HepG2 (cell line): ENCODE data around the gene IFIT1. TPM values are rescaled to one million over a fixed set of nuclear protein-coding genes. Genes with fewer than 3 reads are reported as not detected.

ENCODE experiments used
- ATAC-seq: fragments of 200-7000 bp; cut with Tn5 transposase; 3 replicates; pipeline ENCODE4 v1.9.1; 2020; ENCODE audit warnings: mild to moderate bottlenecking, moderate library complexity
- BruUV-seq: library from RNA; stranded (reverse); fragments of 400-500 nt; replicated peaks from 2 replicates; lab custom pipeline; 2021; lab: Mats Ljungman, UMichigan
- CTCF ChIA-PET: fragments of 300-600 bp; formaldehyde crosslinking; extraction: SDS; loops from one replicate; lab custom pipeline; 2021; ENCODE audit warnings: low total read pairs, inconsistent platforms, low intra/inter-chr PET ratio; lab: Yijun Ruan, JAX
- POLR2A ChIA-PET: fragments of 350-600 bp; sonication (Branson Sonifier 250); formaldehyde crosslinking; loops from one replicate; lab custom pipeline; 2020; ENCODE audit warnings: antibody characterized with exemption, inconsistent platforms; lab: Yijun Ruan, JAX
- DNase-seq: peaks from one replicate; pipeline ENCODE4 v3.0.0-alpha.2; 2015; ENCODE audit warnings: low spot score
- FAIRE-seq: peaks from 3 replicates; lab custom pipeline; 2011; peaks lifted over from hg19 to GRCh38; lab: Jason Lieb, UNC
- H2AFZ ChIP-seq: one replicate; pipeline ENCODE4 v1.6.1; 2011; ENCODE audit warnings: low read length, inconsistent platforms
- H3K27ac ChIP-seq: fragments of 300-600 bp; 3 replicates; pipeline ENCODE4 v1.8.0; 2011; ENCODE audit warnings: mixed run types, mild to moderate bottlenecking, mixed read lengths, low read length, inconsistent platforms; ENCODE audit not compliant: insufficient read depth; ENCODE audit errors: extremely low read length
- H3K27me3 ChIP-seq, 2 experiments: fragments of 200-600 bp in 1 of 2; 2 replicates in 1 of 2; 3 replicates in 1 of 2; pipeline versions ENCODE4 v1.6.0 to v1.8.0; 2011; ENCODE audit warnings: low read length in 2 of 2, mild to moderate bottlenecking in 2 of 2, moderate library complexity in 2 of 2, inconsistent platforms in 1 of 2; ENCODE audit not compliant: insufficient read depth in 2 of 2, control insufficient read depth in 1 of 2
- H3K36me3 ChIP-seq, 2 experiments: fragments of 200-600 bp in 1 of 2; replicated peaks in 1 of 2; 2 replicates in 1 of 2; 3 replicates in 1 of 2; pipeline versions ENCODE4 v1.5.1 to v1.8.0; 2011; ENCODE audit warnings: low read length in 2 of 2, inconsistent platforms in 1 of 2; ENCODE audit not compliant: insufficient read depth in 2 of 2, control insufficient read depth in 1 of 2
- H3K4me1 ChIP-seq: 2 replicates; pipeline ENCODE4 v1.5.1; 2012; ENCODE audit warnings: low read length, inconsistent platforms; ENCODE audit not compliant: insufficient read depth
- H3K4me2 ChIP-seq: 2 replicates; pipeline ENCODE4 v1.6.0; 2011; ENCODE audit warnings: low read depth, low read length, inconsistent platforms
- H3K4me3 ChIP-seq, 3 experiments: fragments of 200-600 bp in 1 of 3; sonication (generic), shearing (Covaris generic) in 1 of 3; replicated peaks in 1 of 3; 2 replicates each; pipeline ENCODE4 v1.5.1; 2011 to 2016; ENCODE audit warnings: low read length in 3 of 3, inconsistent platforms in 2 of 3, low read depth in 2 of 3, mild to moderate bottlenecking in 2 of 3, control low read depth in 1 of 3, mixed read lengths in 1 of 3; ENCODE audit not compliant: insufficient read depth in 1 of 3
- H3K79me2 ChIP-seq: one replicate; pipeline ENCODE4 v1.6.1; 2011; ENCODE audit warnings: low read length, inconsistent platforms; ENCODE audit not compliant: insufficient read depth
- H3K9ac ChIP-seq: 2 replicates; pipeline ENCODE4 v1.6.0; 2011; ENCODE audit warnings: mild to moderate bottlenecking, low read depth, low read length, inconsistent platforms; ENCODE audit not compliant: insufficient read depth
- H3K9me3 ChIP-seq: 2 replicates; pipeline ENCODE4 v1.5.1; 2012; ENCODE audit warnings: mild to moderate bottlenecking, low read length
- H4K20me1 ChIP-seq: 2 replicates; pipeline ENCODE4 v1.6.0; 2011; ENCODE audit warnings: inconsistent platforms, mild to moderate bottlenecking, low read length, moderate library complexity; ENCODE audit not compliant: insufficient read depth
- CEBPG ChIP-seq: IDR thresholded peaks from 2 replicates; pipeline ENCODE4 v1.6.1; 2016
- SOX13 ChIP-seq, 3 experiments: fragments of 450-650 bp in 1 of 3; sonication (generic) in 1 of 3; formaldehyde crosslinking in 1 of 3; IDR thresholded peaks in 2 of 3; conservative IDR thresholded peaks in 1 of 3; 2 replicates each; pipeline versions ENCODE4 v1.5.0 to v1.6.1; 2016 to 2020; ENCODE audit warnings: antibody characterized with exemption in 1 of 3, mild to moderate bottlenecking in 1 of 3, missing compliant biosample characterization in 1 of 3, missing genetic modification reagents in 1 of 3, moderate library complexity in 1 of 3
- WGBS: methylation state at CpG from one replicate; pipeline ENCODE4 v1.1.6; 2017; ENCODE audit warnings: low lambda C conversion rate; 5-methylcytosine and 5-hydroxymethylcytosine counted together
- in situ Hi-C: cut with HindIII; loops from 2 replicates; pipeline ENCODE4 v1.10.0; 2017; ENCODE audit warnings: low pct_unique_long_range_greater_than_20kb; ENCODE audit not compliant: extremely low pct_ligation_motif_present
- intact Hi-C: fragments of 100-400 bp; cut with micrococcal nuclease; formaldehyde crosslinking; loops from one replicate; pipeline ENCODE4 v1.10.0; 2022; ENCODE audit not compliant: unreplicated experiment
- polyA plus RNA-seq, 8 experiments: library from polyadenylated mRNA; depleted of rRNA in 3 of 8; stranded (reverse) in 7 of 8; unstranded in 1 of 8; fragments of >200 nt; fragmentation: Illumina TruSeq in 4 of 8; extraction: Trizol in 4 of 8; gene quantifications; 2 replicates each; pipeline versions ENCODE4 v1.2.1 to v1.2.3, GENCODE V29; 2011 to 2016; ENCODE audit warnings: low read depth in 4 of 8, missing spikeins in 1 of 8, mixed read lengths in 1 of 8; ENCODE audit not compliant: insufficient read depth in 1 of 8
- total RNA-seq, 5 experiments: library from RNA; depleted of rRNA; stranded (reverse); fragments of >200 nt; fragmentation: Illumina TruSeq; extraction: Trizol; gene quantifications; 2 replicates each; pipeline ENCODE4 v1.2.3, GENCODE V29; 2016; ENCODE audit warnings: low read depth in 1 of 5
- TF ChIP-seq, protein P1 (sequence below): sonication (generic); formaldehyde crosslinking; IDR thresholded peaks from 2 replicates; pipeline ENCODE4 v1.4.0; 2020; ENCODE audit warnings: mild to moderate bottlenecking, missing genetic modification reagents
- TF ChIP-seq, protein P2 (sequence below): sonication (generic); formaldehyde crosslinking; IDR thresholded peaks from 2 replicates; pipeline ENCODE4 v1.4.0; 2020; ENCODE audit warnings: missing genetic modification reagents
- TF ChIP-seq, protein P3 (sequence below): sonication (generic); formaldehyde crosslinking; IDR thresholded peaks from 2 replicates; pipeline ENCODE4 v1.4.0; 2020; ENCODE audit warnings: mild to moderate bottlenecking, low read depth, missing genetic modification reagents

The IFIT1 gene
- total and polyA plus RNA-seq, 2 of the 13 experiments (the other 11 are each of a cell fraction or from before 2014, with no cell fraction given), result 1.5 to 5.5 TPM

DNA sequence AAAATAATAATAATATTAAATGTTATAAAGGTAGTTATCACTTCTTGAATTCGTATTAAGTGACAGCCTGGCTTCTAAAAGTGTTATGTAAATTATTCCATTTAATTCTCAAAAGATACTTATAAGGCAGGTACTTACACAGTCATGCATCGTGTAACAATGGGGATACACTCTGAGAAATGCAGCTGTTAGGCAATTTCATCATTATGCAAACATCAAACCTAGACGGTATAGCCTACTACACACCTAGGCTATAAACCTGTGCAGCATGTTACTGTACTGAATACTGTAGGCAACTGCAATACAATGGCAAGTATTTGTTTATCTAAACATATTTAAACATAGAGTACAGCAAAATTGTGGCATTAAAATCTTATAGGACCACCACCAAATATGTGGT, 1.5 kb downstream of the IFIT1 start:
- Histone ChIP-seq H3K27me3 (no peaks in the 10 kb centered on the region), H3K9ac (no peak overlapping the region), H3K79me2 (no peaks in the 10 kb centered on the region), H3K9me3 (no peaks in the 10 kb centered on the region), H3K4me1 (peaks cover 21% of the 10 kb centered on the region), H3K27ac (no peak overlapping the region), H3K36me3 (no peaks in the 10 kb centered on the region), H4K20me1 (no peaks in the 10 kb centered on the region), H2AFZ (no peak overlapping the region), H3K4me3 (no peak overlapping the region), H3K4me2 (no peak overlapping the region; the same call in 1 of the 2 replicates)
- no peak for DNase-seq
- TF ChIP-seq, protein P1, sequence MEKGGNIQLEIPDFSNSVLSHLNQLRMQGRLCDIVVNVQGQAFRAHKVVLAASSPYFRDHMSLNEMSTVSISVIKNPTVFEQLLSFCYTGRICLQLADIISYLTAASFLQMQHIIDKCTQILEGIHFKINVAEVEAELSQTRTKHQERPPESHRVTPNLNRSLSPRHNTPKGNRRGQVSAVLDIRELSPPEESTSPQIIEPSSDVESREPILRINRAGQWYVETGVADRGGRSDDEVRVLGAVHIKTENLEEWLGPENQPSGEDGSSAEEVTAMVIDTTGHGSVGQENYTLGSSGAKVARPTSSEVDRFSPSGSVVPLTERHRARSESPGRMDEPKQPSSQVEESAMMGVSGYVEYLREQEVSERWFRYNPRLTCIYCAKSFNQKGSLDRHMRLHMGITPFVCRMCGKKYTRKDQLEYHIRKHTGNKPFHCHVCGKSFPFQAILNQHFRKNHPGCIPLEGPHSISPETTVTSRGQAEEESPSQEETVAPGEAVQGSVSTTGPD, result no peak
- TF ChIP-seq CEBPG (CRISPR knock-in tag), result peak; percentile 70
- no peak for TF ChIP-seq SOX13 (IDR thresholded peaks at IDR 0.05)
- TF ChIP-seq SOX13 (CRISPR knock-in tag; conservative IDR thresholded peaks at IDR 0.05 in 1 of 2, IDR thresholded peaks at IDR 0.05 in 1 of 2), result peak in 1 of 2 experiments; percentile 32; a peak in 1 of 4 replicates
- FAIRE-seq, result no peak
- 23% methylated on average over 3 of the region's 3 CpGs for WGBS
- intact Hi-C loops, result loop anchor here (2.0 kb wide), 1 partner anchor 19 kb away; no protein-coding TSS in a partner anchor
- ATAC-seq, result no peak
- ChIA-PET POLR2A (interaction anchor here (1.5 to 1.8 kb wide), 2 partner anchors 20 to 21 kb away, joined by 5 to 13 read pairs; partner anchors contain the start of gene IFIT5), CTCF (no interaction called here)
- in situ Hi-C loops, result no loop called here
- BruUV-seq, result no TSS peak

DNA sequence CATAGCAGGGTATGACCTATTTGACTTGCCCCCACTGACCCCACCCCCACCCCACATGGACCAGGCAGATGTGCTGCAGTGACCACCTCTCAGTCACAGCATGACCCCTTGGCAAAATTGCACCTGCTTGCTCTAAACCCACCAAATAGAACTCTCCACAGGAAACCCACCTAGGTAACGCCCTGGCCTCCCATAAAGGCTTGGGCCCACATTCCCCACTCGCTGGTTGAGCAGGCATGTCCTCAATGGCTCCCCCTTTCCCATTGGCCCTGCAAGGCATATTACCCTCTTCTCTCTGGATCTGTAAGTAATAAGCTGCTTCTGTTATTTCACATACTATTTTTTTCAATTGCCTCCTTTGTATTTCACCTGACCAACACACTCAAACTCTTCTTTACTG, 2.7 kb downstream of the IFIT1 start:
- no peaks in the 10 kb centered on the region for H4K20me1 ChIP-seq
- peaks cover 21% of the 10 kb centered on the region for H3K4me1 ChIP-seq
- no peaks in the 10 kb centered on the region for H3K9me3 ChIP-seq
- H3K36me3 ChIP-seq, result no peaks in the 10 kb centered on the region
- no peak overlapping the region for H3K4me3 ChIP-seq
- ATAC-seq (no peak), FAIRE-seq (no peak), DNase-seq (no peak)
- no peaks in the 10 kb centered on the region for H3K79me2 ChIP-seq
- H3K27me3 ChIP-seq, result no peaks in the 10 kb centered on the region
- in situ Hi-C loops, result no loop called here
- BruUV-seq, result no TSS peak
- ChIA-PET POLR2A (no interaction called here), CTCF (no interaction called here)
- no peak overlapping the region for H3K9ac ChIP-seq
- H3K4me2 ChIP-seq, result no peak overlapping the region
- intact Hi-C loops, result no loop called here
- H2AFZ ChIP-seq, result no peak overlapping the region
- H3K27ac ChIP-seq, result no peak overlapping the region
- 97% methylated on average over 2 of the region's 2 CpGs for WGBS
- TF ChIP-seq, protein P2, sequence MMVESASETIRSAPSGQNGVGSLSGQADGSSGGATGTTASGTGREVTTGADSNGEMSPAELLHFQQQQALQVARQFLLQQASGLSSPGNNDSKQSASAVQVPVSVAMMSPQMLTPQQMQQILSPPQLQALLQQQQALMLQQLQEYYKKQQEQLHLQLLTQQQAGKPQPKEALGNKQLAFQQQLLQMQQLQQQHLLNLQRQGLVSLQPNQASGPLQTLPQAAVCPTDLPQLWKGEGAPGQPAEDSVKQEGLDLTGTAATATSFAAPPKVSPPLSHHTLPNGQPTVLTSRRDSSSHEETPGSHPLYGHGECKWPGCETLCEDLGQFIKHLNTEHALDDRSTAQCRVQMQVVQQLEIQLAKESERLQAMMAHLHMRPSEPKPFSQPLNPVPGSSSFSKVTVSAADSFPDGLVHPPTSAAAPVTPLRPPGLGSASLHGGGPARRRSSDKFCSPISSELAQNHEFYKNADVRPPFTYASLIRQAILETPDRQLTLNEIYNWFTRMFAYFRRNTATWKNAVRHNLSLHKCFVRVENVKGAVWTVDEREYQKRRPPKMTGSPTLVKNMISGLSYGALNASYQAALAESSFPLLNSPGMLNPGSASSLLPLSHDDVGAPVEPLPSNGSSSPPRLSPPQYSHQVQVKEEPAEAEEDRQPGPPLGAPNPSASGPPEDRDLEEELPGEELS (CRISPR knock-in tag), result no peak
- TF ChIP-seq, protein P3, sequence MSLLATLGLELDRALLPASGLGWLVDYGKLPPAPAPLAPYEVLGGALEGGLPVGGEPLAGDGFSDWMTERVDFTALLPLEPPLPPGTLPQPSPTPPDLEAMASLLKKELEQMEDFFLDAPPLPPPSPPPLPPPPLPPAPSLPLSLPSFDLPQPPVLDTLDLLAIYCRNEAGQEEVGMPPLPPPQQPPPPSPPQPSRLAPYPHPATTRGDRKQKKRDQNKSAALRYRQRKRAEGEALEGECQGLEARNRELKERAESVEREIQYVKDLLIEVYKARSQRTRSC (CRISPR knock-in tag), result no peak
